ENCODE measurements around the gene CLEC17A.
"Not testable (repeated sequence)": the region's sequence is repeated elsewhere in the genome, so short reads cannot be mapped to it uniquely, and the experiment has no call there.

The CLEC17A gene

GRCh38 chr19:14582894-14583340 is at the start of gene CLEC17A:
TSS of gene CLEC17A (plus strand) at chr19:14583084. CDS start at chr19:14583161, 77 bp downstream.
- DNase-seq: no peak

- DNase-seq: no peak
Measured at GRCh38 chr19:14533450-14533849, 49.4 kb upstream of the CLEC17A start.

GRCh38 chr19:14536926-14537692 is 45.8 kb upstream of the CLEC17A start:
- DNase-seq: peak; percentile 71

GRCh38 chr19:14540741-14541525 is 42.0 kb upstream of the CLEC17A start:
- no peak for DNase-seq

GRCh38 chr19:14541979-14542378 is 40.9 kb upstream of the CLEC17A start:
- not testable (repeated sequence) for DNase-seq

GRCh38 chr19:14542711-14543328 is 40.1 kb upstream of the CLEC17A start:
- no peak for DNase-seq

- DNase-seq: no peak
Measured at GRCh38 chr19:14544047-14544446, 38.8 kb upstream of the CLEC17A start.

- no peak for DNase-seq
Measured at GRCh38 chr19:14544977-14545715, 37.7 kb upstream of the CLEC17A start.

- DNase-seq: no peak
Measured at GRCh38 chr19:14545716-14546082, 37.2 kb upstream of the CLEC17A start.

GRCh38 chr19:14550201-14550754 is 32.6 kb upstream of the CLEC17A start:
- DNase-seq: no peak

- peak; percentile 88 for DNase-seq
Measured at GRCh38 chr19:14551134-14552005, 31.5 kb upstream of the CLEC17A start.

- DNase-seq: not testable (repeated sequence)
Measured at GRCh38 chr19:14552006-14552360, 30.9 kb upstream of the CLEC17A start.

- DNase-seq: no peak
Measured at GRCh38 chr19:14553042-14553938, 29.6 kb upstream of the CLEC17A start.

GRCh38 chr19:14553939-14554243 is 29.0 kb upstream of the CLEC17A start:
- no peak for DNase-seq

- no peak for DNase-seq
Measured at GRCh38 chr19:14554382-14554812, 28.5 kb upstream of the CLEC17A start.

- no peak for DNase-seq
Measured at GRCh38 chr19:14555918-14556661, 26.8 kb upstream of the CLEC17A start.

GRCh38 chr19:14556662-14557188 is 26.2 kb upstream of the CLEC17A start:
- DNase-seq: peak; percentile 84

- DNase-seq: no peak
Measured at GRCh38 chr19:14558370-14559066, 24.4 kb upstream of the CLEC17A start.

All from CD4-positive, alpha-beta T cell treated with Interleukin-6 for 4 hours (primary cell).